ENCODE data around the gene AGAP2. TPM values are rescaled to one million over a fixed set of nuclear protein-coding genes. Genes with fewer than 3 reads are reported as not detected.

AGAP2 gene
- total RNA-seq, 5 donors from 2014 or later (not counting 1 experiment from before 2014, with no cell fraction given), result 43.2 to 74.6 (median 66.4) TPM

- CTCF ChIA-PET, result no interaction called here
- Mint-ChIP-seq H3K9me3 (no peaks in the 10 kb centered on the region), H3K27me3 (no peaks in the 10 kb centered on the region), H3K4me3 (peak overlapping the region in 1 of 3 donors; percentile 30), H3K4me1 (peaks cover 14 to 24% (median 19%) of the 10 kb centered on the region in 3 donors), H3K36me3 (peaks cover 38% of the 10 kb centered on the region), H3K27ac (peak overlapping the region in 1 of 2 donors; percentile 64)
- peaks cover 0 to 15% of the 10 kb centered on the region in 2 experiments for H3K4me1 ChIP-seq (ENCODE audit: control insufficient read depth in 1 of 2, extremely low read depth in 1 of 2, insufficient read depth in 2 of 2, low read length in 2 of 2)
- no peaks in the 10 kb centered on the region for H3K27me3 ChIP-seq (replicated peaks in 1 of 2; ENCODE audit: control insufficient read depth in 2 of 2, extremely low read depth in 1 of 2, insufficient read depth in 2 of 2, low read length in 1 of 2)
- POLR2A ChIA-PET, result interaction anchor here in 1 of 2 donors (0.5 kb wide), 1 partner anchor 1097 kb away, joined by 4 read pairs; no protein-coding TSS in a partner anchor
- no peaks in the 10 kb centered on the region for H3K9me3 ChIP-seq
- DNase-seq (no peak), ATAC-seq (replicated peaks in 1 of 4) (peak in 1 of 4 experiments; percentile 9)
- no CpG with 5 or more reads among the region's 10 CpGs for WGBS (ENCODE audit: insufficient coverage)
- peaks cover 22 to 57% of the 10 kb centered on the region in 2 donors for H3K36me3 ChIP-seq (ENCODE audit: control insufficient read depth in 2 of 2, extremely low read depth in 1 of 2, insufficient read depth in 1 of 2, low read length in 1 of 2)
- no peak overlapping the region for H3K4me3 ChIP-seq (ENCODE audit: control insufficient read depth in 1 of 2, extremely low read depth in 1 of 2, low read length in 1 of 2)
- H3K27ac ChIP-seq (ENCODE audit: low read length), result no peak overlapping the region
These were observed 12.7 kb downstream of the AGAP2 start for GRCh38 chr12:57725851-57726150.

- H3K36me3 ChIP-seq (ENCODE audit: control insufficient read depth in 2 of 2, extremely low read depth in 1 of 2, insufficient read depth in 1 of 2, low read length in 1 of 2), result peaks cover 20 to 57% of the 10 kb centered on the region in 2 donors
- H3K27me3 ChIP-seq (replicated peaks in 1 of 2; ENCODE audit: control insufficient read depth in 2 of 2, extremely low read depth in 1 of 2, insufficient read depth in 2 of 2, low read length in 1 of 2), result no peaks in the 10 kb centered on the region
- H3K27me3 Mint-ChIP-seq, result no peaks in the 10 kb centered on the region
- H3K4me1 ChIP-seq (ENCODE audit: control insufficient read depth in 1 of 2, extremely low read depth in 1 of 2, insufficient read depth in 2 of 2, low read length in 2 of 2), result peaks cover 0 to 15% of the 10 kb centered on the region in 2 experiments
- H3K27ac ChIP-seq (ENCODE audit: low read length), result no peak overlapping the region
- POLR2A ChIA-PET, result interaction anchor here (0.5 kb wide), 2 partner anchors 36 to 1097 kb away, joined by 3 to 4 read pairs; no protein-coding TSS in a partner anchor
- H3K4me3 Mint-ChIP-seq, result no peak overlapping the region
- whole genome bisulfite sequencing (ENCODE audit: insufficient coverage), result 85% methylated on average over 1 of the region's 11 CpGs
- peaks cover 32% of the 10 kb centered on the region for H3K36me3 Mint-ChIP-seq
- peak overlapping the region; percentile 68 to 83 for H3K27ac Mint-ChIP-seq
- no peaks in the 10 kb centered on the region for H3K9me3 ChIP-seq
- peaks cover 14 to 24% (median 19%) of the 10 kb centered on the region in 3 donors for H3K4me1 Mint-ChIP-seq
- no peaks in the 10 kb centered on the region for H3K9me3 Mint-ChIP-seq
- ATAC-seq (replicated peaks in 1 of 4) (peak in 1 of 4 experiments; percentile 11), DNase-seq (no peak)
- CTCF ChIA-PET, result no interaction called here
- no peak overlapping the region for H3K4me3 ChIP-seq (ENCODE audit: control insufficient read depth in 1 of 2, extremely low read depth in 1 of 2, low read length in 1 of 2)
These were observed 13.4 kb downstream of the AGAP2 start for GRCh38 chr12:57724936-57725740.

GRCh38 chr12:57724003-57724935 is 14.3 kb downstream of the AGAP2 start:
- Histone ChIP-seq H3K36me3 (ENCODE audit: control insufficient read depth in 2 of 2, extremely low read depth in 1 of 2, insufficient read depth in 1 of 2, low read length in 1 of 2) (peaks cover 21 to 57% of the 10 kb centered on the region in 2 donors), H3K4me1 (ENCODE audit: control insufficient read depth in 1 of 2, extremely low read depth in 1 of 2, insufficient read depth in 2 of 2, low read length in 2 of 2) (peaks cover 0 to 15% of the 10 kb centered on the region in 2 experiments), H3K27me3 (replicated peaks in 1 of 2; ENCODE audit: control insufficient read depth in 2 of 2, extremely low read depth in 1 of 2, insufficient read depth in 2 of 2, low read length in 1 of 2) (no peaks in the 10 kb centered on the region), H3K9me3 (no peaks in the 10 kb centered on the region), H3K4me3 (ENCODE audit: control insufficient read depth in 1 of 2, extremely low read depth in 1 of 2, low read length in 1 of 2) (no peak overlapping the region), H3K27ac (ENCODE audit: low read length) (no peak overlapping the region)
- Mint-ChIP-seq H3K36me3 (peaks cover 34% of the 10 kb centered on the region), H3K27ac (peak overlapping the region; percentile 68 to 83), H3K4me3 (no peak overlapping the region), H3K9me3 (no peaks in the 10 kb centered on the region), H3K4me1 (peaks cover 19 to 24% (median 19%) of the 10 kb centered on the region in 3 donors), H3K27me3 (no peaks in the 10 kb centered on the region)
- 96% methylated on average over 7 of the region's 12 CpGs for WGBS (ENCODE audit: insufficient coverage)
- DNase-seq, result no peak
- ATAC-seq (replicated peaks in 1 of 4), result peak in 3 of 4 experiments; percentile 15 to 21 (median 17)
- ChIA-PET CTCF (interaction anchor here in 1 of 2 donors (0.6 kb wide), 2 partner anchors 16 to 1806 kb away, joined by 3 read pairs; no protein-coding TSS in a partner anchor), POLR2A (interaction anchor here in 1 of 2 donors (0.5 kb wide), 1 partner anchor 35 kb away, joined by 3 read pairs; no protein-coding TSS in a partner anchor)

GRCh38 chr12:57723630-57723962 is 14.9 kb downstream of the AGAP2 start:
- no peaks in the 10 kb centered on the region for H3K27me3 Mint-ChIP-seq
- Histone ChIP-seq H3K27ac (ENCODE audit: low read length) (no peak overlapping the region), H3K27me3 (replicated peaks in 1 of 2; ENCODE audit: control insufficient read depth in 2 of 2, extremely low read depth in 1 of 2, insufficient read depth in 2 of 2, low read length in 1 of 2) (no peaks in the 10 kb centered on the region), H3K4me1 (ENCODE audit: control insufficient read depth in 1 of 2, extremely low read depth in 1 of 2, insufficient read depth in 2 of 2, low read length in 2 of 2) (peaks cover 0 to 15% of the 10 kb centered on the region in 2 experiments), H3K4me3 (ENCODE audit: control insufficient read depth in 1 of 2, extremely low read depth in 1 of 2, low read length in 1 of 2) (no peak overlapping the region), H3K36me3 (ENCODE audit: control insufficient read depth in 2 of 2, extremely low read depth in 1 of 2, insufficient read depth in 1 of 2, low read length in 1 of 2) (peaks cover 27 to 59% of the 10 kb centered on the region in 2 donors), H3K9me3 (no peaks in the 10 kb centered on the region)
- H3K9me3 Mint-ChIP-seq, result no peaks in the 10 kb centered on the region
- POLR2A ChIA-PET, result no interaction called here
- ATAC-seq (replicated peaks in 1 of 4), result no peak
- no peak overlapping the region for H3K4me3 Mint-ChIP-seq
- peaks cover 36% of the 10 kb centered on the region for H3K36me3 Mint-ChIP-seq
- H3K27ac Mint-ChIP-seq, result peak overlapping the region; percentile 7 to 66
- no CpG with 5 or more reads among the region's 2 CpGs for WGBS (ENCODE audit: insufficient coverage)
- no peak for DNase-seq
- H3K4me1 Mint-ChIP-seq, result peaks cover 19 to 24% (median 19%) of the 10 kb centered on the region in 3 donors
- CTCF ChIA-PET, result interaction anchor here in 1 of 2 donors (0.6 kb wide), 1 partner anchor 1805 kb away, joined by 3 read pairs; no protein-coding TSS in a partner anchor

GRCh38 chr12:57722716-57723629 is 15.6 kb downstream of the AGAP2 start:
- ChIA-PET POLR2A (interaction anchor here in 1 of 2 donors (0.6 to 0.7 kb wide), 2 partner anchors 128 to 1711 kb away, joined by 6 to 8 read pairs; no protein-coding TSS in a partner anchor), CTCF (interaction anchor here in 1 of 2 donors (0.6 kb wide), 1 partner anchor 1805 kb away, joined by 3 read pairs; no protein-coding TSS in a partner anchor)
- no peaks in the 10 kb centered on the region for H3K9me3 Mint-ChIP-seq
- peaks cover 19 to 24% (median 19%) of the 10 kb centered on the region in 3 donors for H3K4me1 Mint-ChIP-seq
- peak overlapping the region; percentile 38 to 66 for H3K27ac Mint-ChIP-seq
- peaks cover 0 to 15% of the 10 kb centered on the region in 2 experiments for H3K4me1 ChIP-seq (ENCODE audit: control insufficient read depth in 1 of 2, extremely low read depth in 1 of 2, insufficient read depth in 2 of 2, low read length in 2 of 2)
- H3K27me3 Mint-ChIP-seq, result no peaks in the 10 kb centered on the region
- H3K27ac ChIP-seq (ENCODE audit: low read length), result no peak overlapping the region
- no peaks in the 10 kb centered on the region for H3K27me3 ChIP-seq (replicated peaks in 1 of 2; ENCODE audit: control insufficient read depth in 2 of 2, extremely low read depth in 1 of 2, insufficient read depth in 2 of 2, low read length in 1 of 2)
- H3K4me3 Mint-ChIP-seq, result no peak overlapping the region
- peaks cover 34% of the 10 kb centered on the region for H3K36me3 Mint-ChIP-seq
- WGBS (ENCODE audit: insufficient coverage), result 83% methylated on average over 2 of the region's 11 CpGs
- no peak for DNase-seq
- H3K9me3 ChIP-seq, result no peaks in the 10 kb centered on the region
- H3K4me3 ChIP-seq (ENCODE audit: control insufficient read depth in 1 of 2, extremely low read depth in 1 of 2, low read length in 1 of 2), result no peak overlapping the region
- H3K36me3 ChIP-seq (ENCODE audit: control insufficient read depth in 2 of 2, extremely low read depth in 1 of 2, insufficient read depth in 1 of 2, low read length in 1 of 2), result peaks cover 28 to 59% of the 10 kb centered on the region in 2 donors
- peak in 1 of 4 experiments; percentile 29 for ATAC-seq (replicated peaks in 1 of 4)

All from T-cell (primary cell).